RPMI7951 (cell line): Measurements from ENCODE around the gene TASP1. TPM values are rescaled to one million over a fixed set of nuclear protein-coding genes. Genes with fewer than 3 reads are reported as not detected.

Source experiments
- DNase-seq: peaks from one replicate; pipeline ENCODE4 v3.0.0-alpha.2; 2012; ENCODE audit warnings: low read depth
- total RNA-seq: library from RNA; depleted of rRNA; stranded (reverse); fragments of >200 nt; shearing (Covaris generic); gene quantifications from 2 replicates; pipeline ENCODE4 v1.2.3, GENCODE V29; 2014

TASP1 gene
- total RNA-seq, 1 experiment from 2014 or later = 9.6 TPM

DNA sequence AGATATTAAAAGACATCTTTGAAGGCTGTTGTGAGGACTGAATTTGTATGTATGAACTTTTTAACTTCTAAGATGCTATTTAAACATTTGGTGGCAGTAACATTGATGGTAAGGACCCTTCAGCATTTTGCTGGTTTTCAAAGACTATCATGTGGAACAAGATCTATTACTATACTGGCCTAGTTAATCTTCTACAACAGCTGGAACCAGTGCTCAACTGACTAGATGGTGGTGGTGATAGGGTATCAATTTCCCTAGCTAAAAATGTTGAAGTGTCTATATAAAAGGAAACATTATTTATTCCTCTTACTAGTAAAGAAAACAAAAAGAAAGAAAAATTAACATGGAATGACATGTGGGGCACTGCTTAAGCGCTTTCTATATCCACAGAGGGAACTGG is 195.7 kb downstream of the TASP1 start:
- no peak for DNase-seq

- DNase-seq = no peak
Measured at GRCh38 chr20:13441388-13441787, 197.3 kb downstream of the TASP1 start.

- no peak for DNase-seq
Measured at GRCh38 chr20:13436530-13436929, 202.2 kb downstream of the TASP1 start.

DNA sequence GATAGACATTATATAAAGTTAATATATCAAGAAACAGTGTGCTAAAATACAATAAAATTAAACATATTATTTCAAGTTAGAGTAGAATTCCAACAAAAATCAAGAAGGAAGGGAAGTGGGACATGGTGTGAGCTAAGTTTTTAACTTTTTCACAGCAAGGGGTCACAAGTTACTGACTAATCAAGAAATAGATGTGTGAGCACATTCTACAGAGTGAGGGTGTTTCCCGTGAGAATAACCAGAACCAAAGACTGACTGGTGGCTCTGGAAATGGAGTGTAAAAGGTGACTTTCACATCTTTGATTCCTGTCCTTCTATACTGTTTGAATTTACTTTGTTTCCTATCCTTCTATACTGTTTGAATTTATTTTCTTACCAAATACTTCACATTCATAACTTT is 206.6 kb downstream of the TASP1 start:
- DNase-seq = no peak

DNA sequence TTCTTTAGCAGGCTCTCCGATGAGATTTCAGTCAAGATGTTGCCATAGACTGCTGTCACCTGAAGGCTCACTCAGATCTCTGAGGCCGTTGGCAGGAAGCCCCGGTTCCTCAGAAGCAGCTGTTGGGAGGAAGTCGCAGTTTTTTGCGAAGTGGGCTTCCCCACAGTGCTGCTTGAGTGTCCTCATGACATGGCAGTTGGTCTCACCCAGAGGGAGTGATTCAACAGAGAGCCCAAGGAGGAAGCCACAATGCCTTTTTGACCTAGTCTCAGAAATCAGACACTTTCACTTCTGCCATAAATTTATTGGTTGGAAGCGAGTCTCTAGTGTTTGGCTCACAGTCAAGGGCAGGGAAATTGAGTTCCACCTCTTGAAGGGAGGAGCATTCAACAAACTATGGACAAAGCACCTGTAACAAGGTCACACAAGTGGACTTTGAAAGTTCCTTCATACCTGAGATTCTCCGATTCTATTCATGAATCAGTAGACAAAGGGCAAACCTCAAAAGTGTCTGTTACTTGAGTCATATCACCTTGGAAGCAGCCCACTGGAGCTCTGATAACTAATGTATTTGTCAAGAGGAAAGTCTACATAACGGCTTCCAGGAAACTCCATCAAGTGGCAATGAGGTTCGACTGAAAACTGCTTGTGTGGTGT is 208.3 kb downstream of the TASP1 start:
- DNase-seq = peak; percentile 13

DNA sequence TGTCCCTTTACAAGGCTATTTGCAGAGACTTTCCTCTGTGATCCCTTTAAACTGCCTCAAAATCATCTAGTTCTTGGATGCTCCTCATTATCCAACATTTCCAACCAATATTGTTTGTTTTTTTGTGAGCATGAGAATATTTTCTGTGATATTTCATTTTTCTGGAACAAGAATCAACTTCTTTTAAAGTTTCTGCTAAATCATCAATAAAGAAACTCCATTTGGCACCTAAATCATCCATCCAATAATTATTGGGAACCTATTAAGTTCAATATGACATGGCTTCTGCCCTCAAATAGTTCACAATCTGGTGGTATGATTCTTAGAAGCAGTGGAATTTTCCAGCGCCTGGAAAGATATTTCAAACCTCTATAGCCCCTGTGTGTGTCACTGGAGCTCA is 210.0 kb downstream of the TASP1 start:
- no peak for DNase-seq

DNA sequence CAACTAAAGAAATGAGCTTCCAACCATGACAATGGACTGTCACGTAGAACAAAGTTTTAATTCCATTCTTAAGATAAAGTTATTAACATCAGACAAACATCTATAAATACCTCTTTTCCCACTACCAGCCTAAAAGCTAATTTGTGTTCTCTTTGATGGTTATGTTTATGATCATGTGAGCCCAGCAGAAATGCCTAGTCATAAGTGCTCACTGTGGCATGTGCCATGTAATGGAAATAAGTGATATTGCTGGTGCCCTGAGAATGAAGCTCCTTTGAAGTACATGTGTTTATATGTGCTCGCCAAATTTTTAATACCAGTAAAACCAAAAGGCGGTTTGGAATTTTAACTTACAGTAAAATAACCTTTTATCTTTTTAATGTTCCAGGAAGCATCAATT is 211.9 kb downstream of the TASP1 start:
- no peak for DNase-seq

DNA sequence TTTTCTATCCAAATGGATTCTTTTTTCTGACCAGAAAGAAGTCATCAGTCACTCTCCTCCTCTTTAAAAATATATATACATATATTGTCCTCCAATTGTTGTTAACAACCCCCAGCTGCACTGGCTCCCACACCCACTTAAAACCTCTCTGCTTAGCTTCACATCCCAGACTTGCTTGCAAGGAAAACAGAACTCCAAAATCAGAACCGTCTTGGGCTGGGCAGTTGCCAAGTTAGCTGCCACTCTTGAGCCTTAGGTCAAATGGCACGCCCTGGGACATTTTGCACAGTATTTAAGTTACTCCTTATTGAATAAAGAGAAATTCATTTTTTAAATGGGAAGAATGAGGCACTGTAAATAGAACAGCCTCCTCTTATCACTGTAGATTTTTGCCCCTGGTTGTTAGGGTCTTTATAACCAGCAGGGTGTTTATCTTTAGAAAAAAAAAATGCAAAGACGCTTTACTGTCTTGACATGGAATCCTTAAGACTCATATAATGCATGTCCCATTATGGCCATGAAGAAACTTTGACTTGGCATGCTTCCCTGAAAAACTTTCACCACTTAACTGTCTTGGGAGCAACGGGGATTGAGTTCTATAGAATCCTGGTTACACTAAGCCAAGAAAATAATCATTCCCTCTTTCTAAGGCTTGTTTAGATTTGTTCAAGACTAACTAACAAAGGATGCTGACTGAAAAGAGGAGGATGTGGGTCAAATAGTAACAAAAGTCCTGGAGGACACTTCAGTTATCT is 213.2 kb downstream of the TASP1 start:
- no peak for DNase-seq

- no peak for DNase-seq
Measured at GRCh38 chr20:13424174-13424833, 214.4 kb downstream of the TASP1 start.

GRCh38 chr20:13423472-13424173 is 215.1 kb downstream of the TASP1 start:
- no peak for DNase-seq

GRCh38 chr20:13422637-13423036 is 216.1 kb downstream of the TASP1 start:
- no peak for DNase-seq

GRCh38 chr20:13420625-13421024 is 218.1 kb downstream of the TASP1 start:
- no peak for DNase-seq

GRCh38 chr20:13419477-13419876 is 219.3 kb downstream of the TASP1 start:
- no peak for DNase-seq

- DNase-seq = no peak
Measured at GRCh38 chr20:13418263-13419229, 220.2 kb downstream of the TASP1 start.

DNA sequence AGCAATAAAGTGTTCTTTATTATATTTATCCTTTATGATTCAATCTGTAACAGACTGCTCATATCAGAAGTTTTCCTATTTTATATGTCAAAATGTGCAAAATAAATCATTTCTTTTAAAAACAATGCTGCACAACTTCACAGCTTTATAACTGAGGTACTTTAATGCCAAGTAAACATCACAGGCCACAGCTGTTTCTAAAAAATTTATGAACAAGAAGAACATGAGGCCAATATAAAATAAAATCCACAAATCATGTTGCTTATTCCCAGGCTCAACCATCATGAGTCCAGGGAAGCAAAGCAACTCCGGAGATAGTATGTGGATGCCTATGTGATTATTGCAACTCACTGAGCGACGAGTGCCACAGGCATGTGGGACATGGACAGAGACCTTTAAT is 222.2 kb downstream of the TASP1 start:
- no peak for DNase-seq

DNA sequence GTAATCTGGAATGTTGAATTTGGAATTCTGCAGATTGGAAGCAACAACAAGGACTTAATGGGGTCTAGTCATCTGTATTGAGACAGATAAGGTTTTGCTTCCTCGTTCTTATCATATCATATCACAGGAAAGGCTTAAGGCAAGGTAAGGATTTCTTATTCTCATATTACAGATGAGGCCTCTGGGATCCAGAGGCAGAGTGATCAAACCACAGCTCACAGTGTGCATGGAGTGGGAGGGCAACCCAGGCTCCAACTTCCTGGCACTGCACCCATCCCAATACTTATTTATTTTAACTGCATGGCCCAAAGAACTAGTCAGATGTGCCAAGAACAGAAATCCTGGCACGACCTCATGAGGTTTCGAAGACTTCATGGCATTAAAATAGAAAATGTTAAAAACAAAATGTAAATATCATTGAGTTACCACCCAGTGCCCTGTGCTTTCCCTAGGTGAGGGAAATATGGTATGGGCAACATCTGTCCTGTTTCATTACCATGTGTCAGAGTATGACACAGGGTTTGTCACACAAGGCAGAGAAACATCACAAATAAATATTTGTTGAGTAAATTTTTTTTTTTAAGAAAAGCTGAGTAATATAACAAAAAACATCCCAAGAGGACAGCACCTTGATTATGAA is 225.8 kb downstream of the TASP1 start:
- DNase-seq = peak; percentile 24

DNA sequence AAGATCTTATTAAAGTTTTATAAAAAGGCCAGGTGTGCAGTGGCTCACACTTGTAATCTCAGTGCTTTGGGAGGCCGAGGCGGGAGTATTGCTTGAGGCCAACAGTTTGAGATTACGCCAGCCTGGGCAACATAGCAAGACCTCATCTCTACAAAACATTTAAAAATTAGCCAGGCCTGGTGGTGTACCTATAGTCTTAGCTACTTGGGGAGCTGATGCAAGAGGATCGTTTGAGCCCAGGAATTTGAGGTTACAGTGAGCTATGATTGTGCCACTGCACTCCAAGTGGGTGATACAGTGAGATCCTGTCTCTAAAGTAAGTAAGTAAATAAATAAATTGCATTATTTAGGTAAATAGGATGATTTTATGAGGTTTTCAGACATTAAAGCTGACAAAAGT is 234.4 kb downstream of the TASP1 start:
- DNase-seq = no peak

DNA sequence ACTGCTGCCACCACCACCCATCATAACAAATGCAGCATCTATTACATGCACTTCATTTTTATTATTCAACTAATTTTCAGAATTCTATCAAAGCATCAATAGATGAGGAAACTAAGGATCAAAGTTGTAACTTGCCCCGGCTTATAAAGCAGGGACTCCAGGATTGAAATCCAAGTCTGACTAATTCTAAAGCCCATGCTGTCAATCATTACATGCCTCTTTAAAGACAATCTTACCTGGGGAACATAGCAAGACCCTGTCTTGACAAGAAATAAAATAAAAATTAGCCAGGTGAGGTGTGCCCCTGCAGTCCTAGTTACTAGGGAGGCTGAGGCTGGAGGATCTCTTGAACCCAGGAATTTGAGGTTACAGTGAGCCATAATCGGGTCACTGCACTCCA is 235.3 kb downstream of the TASP1 start:
- DNase-seq = no peak

DNA sequence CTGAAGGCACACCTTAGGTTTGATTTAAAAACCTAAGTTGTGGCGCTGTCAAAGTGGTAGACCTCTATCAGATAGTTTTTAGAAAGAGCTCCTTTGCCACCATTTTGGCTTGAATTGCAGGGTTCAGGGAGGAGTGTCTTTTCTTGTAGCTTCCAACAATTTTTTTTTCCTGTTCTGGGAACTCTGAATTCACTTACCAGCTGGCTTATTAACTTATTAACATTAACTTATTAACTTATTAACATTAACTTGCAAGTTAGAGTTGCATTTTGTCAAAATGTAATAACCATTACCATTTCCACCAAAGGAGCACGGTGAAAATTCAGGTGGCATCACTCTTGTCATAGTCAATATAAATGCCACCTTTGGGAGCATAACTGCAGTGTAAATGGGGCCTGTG is 235.7 kb downstream of the TASP1 start:
- DNase-seq = no peak

DNA sequence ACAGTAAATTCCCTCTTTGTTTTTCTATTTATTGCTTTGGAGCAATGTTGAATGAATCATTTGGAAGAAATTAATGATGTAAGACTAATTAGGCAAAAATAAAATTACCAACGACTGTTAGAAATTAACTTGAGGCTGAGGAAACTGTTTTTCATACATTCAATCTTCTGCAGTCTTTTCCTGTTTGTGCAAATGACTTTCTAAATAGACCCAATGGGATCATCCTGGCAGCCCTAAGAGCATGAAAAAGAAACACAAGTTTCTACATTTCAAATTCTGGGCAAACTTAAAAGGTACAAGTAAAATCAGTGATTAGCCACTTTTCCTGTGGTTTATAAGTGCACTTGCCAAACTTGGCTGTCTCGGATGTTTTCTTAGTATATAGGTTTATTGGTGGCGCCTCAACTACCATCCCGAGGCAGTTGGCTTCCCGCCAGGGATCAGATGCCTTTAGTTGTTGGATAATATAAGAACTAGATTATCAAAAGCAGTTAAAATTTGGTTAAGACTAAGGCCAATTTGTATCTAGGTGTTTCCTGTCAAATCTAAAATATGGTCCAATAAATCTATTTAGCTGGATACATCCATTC is 236.5 kb downstream of the TASP1 start:
- no peak for DNase-seq
